ENCODE data around the gene STYXL2.

DNA sequence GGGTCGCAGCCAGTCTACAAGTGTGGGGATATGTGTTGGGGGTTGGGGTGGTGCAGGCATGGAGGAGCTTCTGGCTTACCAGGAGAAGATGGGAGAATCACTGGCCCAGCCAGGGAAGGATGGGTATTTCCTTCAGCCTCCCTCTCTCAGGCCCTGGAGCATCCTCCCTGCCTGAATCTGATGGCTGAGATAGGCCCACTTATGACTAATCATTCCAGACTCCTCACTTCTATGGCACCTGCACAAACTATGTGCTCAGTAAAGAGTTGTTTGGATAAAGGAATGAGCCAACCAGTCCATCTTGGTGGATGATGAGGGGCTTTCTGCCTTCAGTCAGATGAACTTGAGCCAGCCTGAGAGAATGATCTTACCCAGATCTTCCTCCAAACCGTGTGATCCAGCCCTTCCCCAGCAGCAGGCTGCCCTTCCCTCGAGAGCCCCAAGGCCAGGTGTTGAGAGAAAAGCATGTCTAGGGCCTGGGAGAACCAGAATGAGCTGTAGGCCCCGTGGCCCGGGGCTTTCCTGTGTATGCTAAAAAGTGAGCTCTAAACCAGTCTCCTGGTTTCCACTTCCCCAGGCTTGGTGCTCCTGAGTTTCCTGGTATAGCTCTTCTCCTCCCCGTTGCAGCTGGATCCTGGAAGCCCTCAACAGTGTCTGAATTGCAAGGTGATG is 5.0 kb upstream of the STYXL2 start:
- TF ChIP-seq, protein P1, sequence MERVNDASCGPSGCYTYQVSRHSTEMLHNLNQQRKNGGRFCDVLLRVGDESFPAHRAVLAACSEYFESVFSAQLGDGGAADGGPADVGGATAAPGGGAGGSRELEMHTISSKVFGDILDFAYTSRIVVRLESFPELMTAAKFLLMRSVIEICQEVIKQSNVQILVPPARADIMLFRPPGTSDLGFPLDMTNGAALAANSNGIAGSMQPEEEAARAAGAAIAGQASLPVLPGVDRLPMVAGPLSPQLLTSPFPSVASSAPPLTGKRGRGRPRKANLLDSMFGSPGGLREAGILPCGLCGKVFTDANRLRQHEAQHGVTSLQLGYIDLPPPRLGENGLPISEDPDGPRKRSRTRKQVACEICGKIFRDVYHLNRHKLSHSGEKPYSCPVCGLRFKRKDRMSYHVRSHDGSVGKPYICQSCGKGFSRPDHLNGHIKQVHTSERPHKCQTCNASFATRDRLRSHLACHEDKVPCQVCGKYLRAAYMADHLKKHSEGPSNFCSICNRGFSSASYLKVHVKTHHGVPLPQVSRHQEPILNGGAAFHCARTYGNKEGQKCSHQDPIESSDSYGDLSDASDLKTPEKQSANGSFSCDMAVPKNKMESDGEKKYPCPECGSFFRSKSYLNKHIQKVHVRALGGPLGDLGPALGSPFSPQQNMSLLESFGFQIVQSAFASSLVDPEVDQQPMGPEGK (CRISPR knock-in tag; IDR thresholded peaks at IDR 0.05; ENCODE audit: borderline replicate concordance): no peak
- TF ChIP-seq CSDC2 (CRISPR knock-in tag; IDR thresholded peaks at IDR 0.05) (no peak), ARNTL (CRISPR knock-in tag; IDR thresholded peaks at IDR 0.05; ENCODE audit: borderline replicate concordance, low read depth) (no peak), ZFP30 (CRISPR knock-in tag; IDR thresholded peaks at IDR 0.05) (no peak), OSR1 (CRISPR knock-in tag; IDR thresholded peaks at IDR 0.05) (no peak), TOX (CRISPR knock-in tag; IDR thresholded peaks at IDR 0.05; ENCODE audit: borderline replicate concordance) (no peak)
- TF ChIP-seq, protein P2, sequence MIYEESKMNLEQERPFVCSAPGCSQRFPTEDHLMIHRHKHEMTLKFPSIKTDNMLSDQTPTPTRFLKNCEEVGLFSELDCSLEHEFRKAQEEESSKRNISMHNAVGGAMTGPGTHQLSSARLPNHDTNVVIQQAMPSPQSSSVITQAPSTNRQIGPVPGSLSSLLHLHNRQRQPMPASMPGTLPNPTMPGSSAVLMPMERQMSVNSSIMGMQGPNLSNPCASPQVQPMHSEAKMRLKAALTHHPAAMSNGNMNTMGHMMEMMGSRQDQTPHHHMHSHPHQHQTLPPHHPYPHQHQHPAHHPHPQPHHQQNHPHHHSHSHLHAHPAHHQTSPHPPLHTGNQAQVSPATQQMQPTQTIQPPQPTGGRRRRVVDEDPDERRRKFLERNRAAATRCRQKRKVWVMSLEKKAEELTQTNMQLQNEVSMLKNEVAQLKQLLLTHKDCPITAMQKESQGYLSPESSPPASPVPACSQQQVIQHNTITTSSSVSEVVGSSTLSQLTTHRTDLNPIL (CRISPR knock-in tag; IDR thresholded peaks at IDR 0.05; ENCODE audit: low read depth): no peak
- TF ChIP-seq, protein P3, sequence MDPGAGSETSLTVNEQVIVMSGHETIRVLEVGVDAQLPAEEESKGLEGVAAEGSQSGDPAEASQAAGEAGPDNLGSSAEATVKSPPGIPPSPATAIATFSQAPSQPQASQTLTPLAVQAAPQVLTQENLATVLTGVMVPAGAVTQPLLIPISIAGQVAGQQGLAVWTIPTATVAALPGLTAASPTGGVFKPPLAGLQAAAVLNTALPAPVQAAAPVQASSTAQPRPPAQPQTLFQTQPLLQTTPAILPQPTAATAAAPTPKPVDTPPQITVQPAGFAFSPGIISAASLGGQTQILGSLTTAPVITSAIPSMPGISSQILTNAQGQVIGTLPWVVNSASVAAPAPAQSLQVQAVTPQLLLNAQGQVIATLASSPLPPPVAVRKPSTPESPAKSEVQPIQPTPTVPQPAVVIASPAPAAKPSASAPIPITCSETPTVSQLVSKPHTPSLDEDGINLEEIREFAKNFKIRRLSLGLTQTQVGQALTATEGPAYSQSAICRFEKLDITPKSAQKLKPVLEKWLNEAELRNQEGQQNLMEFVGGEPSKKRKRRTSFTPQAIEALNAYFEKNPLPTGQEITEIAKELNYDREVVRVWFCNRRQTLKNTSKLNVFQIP (CRISPR knock-in tag; IDR thresholded peaks at IDR 0.05; ENCODE audit: borderline replicate concordance, low read depth): no peak
- TF ChIP-seq, protein P4, sequence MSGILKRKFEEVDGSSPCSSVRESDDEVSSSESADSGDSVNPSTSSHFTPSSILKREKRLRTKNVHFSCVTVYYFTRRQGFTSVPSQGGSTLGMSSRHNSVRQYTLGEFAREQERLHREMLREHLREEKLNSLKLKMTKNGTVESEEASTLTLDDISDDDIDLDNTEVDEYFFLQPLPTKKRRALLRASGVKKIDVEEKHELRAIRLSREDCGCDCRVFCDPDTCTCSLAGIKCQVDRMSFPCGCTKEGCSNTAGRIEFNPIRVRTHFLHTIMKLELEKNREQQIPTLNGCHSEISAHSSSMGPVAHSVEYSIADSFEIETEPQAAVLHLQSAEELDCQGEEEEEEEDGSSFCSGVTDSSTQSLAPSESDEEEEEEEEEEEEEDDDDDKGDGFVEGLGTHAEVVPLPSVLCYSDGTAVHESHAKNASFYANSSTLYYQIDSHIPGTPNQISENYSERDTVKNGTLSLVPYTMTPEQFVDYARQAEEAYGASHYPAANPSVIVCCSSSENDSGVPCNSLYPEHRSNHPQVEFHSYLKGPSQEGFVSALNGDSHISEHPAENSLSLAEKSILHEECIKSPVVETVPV (CRISPR knock-in tag; IDR thresholded peaks at IDR 0.05): no peak
